Measurements from ENCODE around the gene SIAH2.

The SIAH2 gene

DNA sequence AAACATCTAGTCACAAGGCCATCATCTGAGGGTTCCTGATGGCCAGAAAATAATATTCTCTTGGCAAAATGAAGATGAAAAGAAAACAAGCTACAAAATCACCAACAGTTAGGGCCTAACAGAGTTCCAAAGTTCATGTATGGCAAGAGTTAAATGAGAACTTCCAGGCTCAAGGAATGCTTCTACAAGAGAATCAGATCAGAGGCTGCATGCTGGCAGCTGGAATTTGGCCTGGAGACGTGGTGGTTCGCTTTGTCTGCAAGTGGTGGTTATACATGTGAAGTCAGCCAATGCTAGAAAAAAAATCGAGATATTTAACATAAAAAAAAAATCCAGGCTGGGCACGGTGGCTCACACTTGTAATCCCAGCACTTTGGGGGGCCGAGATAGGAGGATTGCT, 5.6 kb downstream of the SIAH2 start:
- H2AFZ ChIP-seq (ENCODE audit: low read length), result no peak overlapping the region
- no peaks in the 10 kb centered on the region for H3K9me2 ChIP-seq (ENCODE audit: low read depth, low read length)
- no peaks in the 10 kb centered on the region for H3K9me3 ChIP-seq (ENCODE audit: low read length)
- no peaks in the 10 kb centered on the region for H4K20me1 ChIP-seq (ENCODE audit: insufficient read depth, low read length)
- TF ChIP-seq, protein P1, sequence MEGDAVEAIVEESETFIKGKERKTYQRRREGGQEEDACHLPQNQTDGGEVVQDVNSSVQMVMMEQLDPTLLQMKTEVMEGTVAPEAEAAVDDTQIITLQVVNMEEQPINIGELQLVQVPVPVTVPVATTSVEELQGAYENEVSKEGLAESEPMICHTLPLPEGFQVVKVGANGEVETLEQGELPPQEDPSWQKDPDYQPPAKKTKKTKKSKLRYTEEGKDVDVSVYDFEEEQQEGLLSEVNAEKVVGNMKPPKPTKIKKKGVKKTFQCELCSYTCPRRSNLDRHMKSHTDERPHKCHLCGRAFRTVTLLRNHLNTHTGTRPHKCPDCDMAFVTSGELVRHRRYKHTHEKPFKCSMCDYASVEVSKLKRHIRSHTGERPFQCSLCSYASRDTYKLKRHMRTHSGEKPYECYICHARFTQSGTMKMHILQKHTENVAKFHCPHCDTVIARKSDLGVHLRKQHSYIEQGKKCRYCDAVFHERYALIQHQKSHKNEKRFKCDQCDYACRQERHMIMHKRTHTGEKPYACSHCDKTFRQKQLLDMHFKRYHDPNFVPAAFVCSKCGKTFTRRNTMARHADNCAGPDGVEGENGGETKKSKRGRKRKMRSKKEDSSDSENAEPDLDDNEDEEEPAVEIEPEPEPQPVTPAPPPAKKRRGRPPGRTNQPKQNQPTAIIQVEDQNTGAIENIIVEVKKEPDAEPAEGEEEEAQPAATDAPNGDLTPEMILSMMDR (IDR thresholded peaks at IDR 0.05; ENCODE audit: low read length), result no peak
- no peak for TF ChIP-seq EZH2 (IDR thresholded peaks at IDR 0.05; ENCODE audit: borderline replicate concordance, low read length)
- H3K79me2 ChIP-seq (ENCODE audit: insufficient read depth, low read length), result peaks cover 93% of the 10 kb centered on the region
- no peaks in the 10 kb centered on the region for H3K27me3 ChIP-seq (ENCODE audit: insufficient read depth, low read length)
- no peaks in the 10 kb centered on the region; the same call in 1 of the 2 replicates for H3F3A ChIP-seq (ENCODE audit: insufficient read depth, low read length)
- peaks cover 53% of the 10 kb centered on the region for H3K4me1 ChIP-seq (ENCODE audit: insufficient read depth, low read length, severe bottlenecking)
- no peak overlapping the region for H3K27ac ChIP-seq (ENCODE audit: low read depth, low read length, poor library complexity, severe bottlenecking)
- H3K4me3 ChIP-seq (ENCODE audit: low read depth, low read length, poor library complexity, severe bottlenecking), result no peak overlapping the region
- H3K36me3 ChIP-seq (ENCODE audit: insufficient read depth, low read length), result peaks cover 80% of the 10 kb centered on the region
- H3K9ac ChIP-seq (ENCODE audit: low read length), result no peak overlapping the region
- no peak overlapping the region for H3K4me2 ChIP-seq (ENCODE audit: low read length)

DNA sequence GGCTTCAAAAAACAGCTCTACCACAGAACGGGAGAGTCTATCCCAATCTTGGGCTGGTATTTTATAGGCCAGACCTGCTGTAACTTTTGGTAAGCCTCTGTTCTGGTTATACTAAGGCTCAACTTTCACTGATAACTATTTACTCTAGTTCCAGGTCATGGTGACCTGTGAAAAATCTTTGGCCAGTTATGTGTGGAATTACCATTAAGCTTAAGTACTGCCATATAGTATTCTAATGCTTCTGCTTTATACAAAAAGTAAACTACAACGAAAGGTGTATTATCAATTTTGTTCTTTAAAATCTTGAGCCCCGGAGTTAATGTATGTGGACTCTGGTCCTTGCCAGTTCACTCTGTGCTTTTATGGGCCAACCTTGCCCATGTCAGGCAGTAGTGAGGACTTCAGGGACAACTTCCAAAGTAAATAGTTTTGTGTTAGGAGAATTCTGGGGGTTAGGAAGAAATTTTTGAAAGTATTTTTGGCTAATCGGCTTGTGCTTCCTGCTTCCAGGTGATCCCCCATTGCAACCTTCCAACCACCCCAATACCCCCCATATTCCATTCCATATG, 6.4 kb downstream of the SIAH2 start:
- Histone ChIP-seq H3K27me3 (ENCODE audit: insufficient read depth, low read length) (no peaks in the 10 kb centered on the region), H3K9ac (ENCODE audit: low read length) (no peak overlapping the region), H3K9me3 (ENCODE audit: low read length) (no peaks in the 10 kb centered on the region), H3K9me2 (ENCODE audit: low read depth, low read length) (no peaks in the 10 kb centered on the region), H3K36me3 (ENCODE audit: insufficient read depth, low read length) (peaks cover 78% of the 10 kb centered on the region), H3F3A (ENCODE audit: insufficient read depth, low read length) (no peaks in the 10 kb centered on the region; the same call in 1 of the 2 replicates), H3K79me2 (ENCODE audit: insufficient read depth, low read length) (peaks cover 93% of the 10 kb centered on the region), H3K4me3 (ENCODE audit: low read depth, low read length, poor library complexity, severe bottlenecking) (no peak overlapping the region), H3K4me1 (ENCODE audit: insufficient read depth, low read length, severe bottlenecking) (peaks cover 61% of the 10 kb centered on the region), H4K20me1 (ENCODE audit: insufficient read depth, low read length) (no peaks in the 10 kb centered on the region), H2AFZ (ENCODE audit: low read length) (no peak overlapping the region), H3K27ac (ENCODE audit: low read depth, low read length, poor library complexity, severe bottlenecking) (no peak overlapping the region), H3K4me2 (ENCODE audit: low read length) (no peak overlapping the region)
- TF ChIP-seq, protein P1 (IDR thresholded peaks at IDR 0.05; ENCODE audit: low read length), result no peak
- TF ChIP-seq EZH2 (IDR thresholded peaks at IDR 0.05; ENCODE audit: borderline replicate concordance, low read length), result no peak

DNA sequence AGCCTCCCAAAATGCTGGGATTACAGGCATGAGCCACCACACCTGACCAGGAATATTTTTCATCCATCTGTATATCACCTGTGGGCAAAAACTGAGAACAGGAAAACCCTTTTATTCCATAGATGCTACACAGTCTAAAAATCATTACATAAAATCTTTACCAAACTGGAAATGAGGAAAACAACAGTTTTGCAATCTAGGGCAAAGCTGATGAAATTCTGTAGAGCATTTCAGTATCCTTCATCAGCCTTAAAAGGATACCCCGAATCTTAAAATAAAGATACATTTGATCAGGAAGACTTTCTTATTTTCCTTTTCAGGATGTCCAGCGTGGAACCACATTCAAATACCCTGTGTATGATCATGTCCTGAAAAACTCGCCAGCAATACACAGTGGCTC, 7.1 kb downstream of the SIAH2 start:
- Histone ChIP-seq H3K9ac (ENCODE audit: low read length) (no peak overlapping the region), H3K4me3 (ENCODE audit: low read depth, low read length, poor library complexity, severe bottlenecking) (no peak overlapping the region), H3K9me2 (ENCODE audit: low read depth, low read length) (no peaks in the 10 kb centered on the region), H3K79me2 (ENCODE audit: insufficient read depth, low read length) (peaks cover 93% of the 10 kb centered on the region), H3K4me1 (ENCODE audit: insufficient read depth, low read length, severe bottlenecking) (peaks cover 63% of the 10 kb centered on the region), H3K4me2 (ENCODE audit: low read length) (no peak overlapping the region), H3K27me3 (ENCODE audit: insufficient read depth, low read length) (no peaks in the 10 kb centered on the region), H3F3A (ENCODE audit: insufficient read depth, low read length) (no peaks in the 10 kb centered on the region; the same call in 1 of the 2 replicates), H3K9me3 (ENCODE audit: low read length) (no peaks in the 10 kb centered on the region), H2AFZ (ENCODE audit: low read length) (no peak overlapping the region), H3K27ac (ENCODE audit: low read depth, low read length, poor library complexity, severe bottlenecking) (no peak overlapping the region), H4K20me1 (ENCODE audit: insufficient read depth, low read length) (no peaks in the 10 kb centered on the region), H3K36me3 (ENCODE audit: insufficient read depth, low read length) (peaks cover 71% of the 10 kb centered on the region)
- no peak for TF ChIP-seq EZH2 (IDR thresholded peaks at IDR 0.05; ENCODE audit: borderline replicate concordance, low read length)
- TF ChIP-seq, protein P1 (IDR thresholded peaks at IDR 0.05; ENCODE audit: low read length), result no peak
